Glutamatergic neuron (in vitro differentiated cells): ENCODE measurements around the gene CACNA2D1. TPM values are rescaled to one million over a fixed set of nuclear protein-coding genes. Genes with fewer than 3 reads are reported as not detected.

Experiments
- DNase-seq: peaks from one replicate; pipeline ENCODE4 v3.0.0; 2022
- H3K27ac Mint-ChIP-seq: one replicate; pipeline ENCODE4 v1.8.0; 2020; ENCODE audit warnings: mild to moderate bottlenecking, mixed read lengths, inconsistent platforms; ENCODE audit not compliant: unreplicated experiment
- H3K27me3 Mint-ChIP-seq: one replicate; pipeline ENCODE4 v1.8.0; 2020; ENCODE audit warnings: mild to moderate bottlenecking, moderate library complexity, mixed read lengths, inconsistent platforms; ENCODE audit not compliant: unreplicated experiment
- H3K36me3 Mint-ChIP-seq: one replicate; pipeline ENCODE4 v1.8.0; 2020; ENCODE audit warnings: mild to moderate bottlenecking, mixed read lengths, inconsistent platforms; ENCODE audit not compliant: unreplicated experiment
- H3K4me1 Mint-ChIP-seq: one replicate; pipeline ENCODE4 v1.8.0; 2020; ENCODE audit warnings: mild to moderate bottlenecking, low read depth, mixed read lengths, inconsistent platforms; ENCODE audit not compliant: unreplicated experiment
- H3K4me3 Mint-ChIP-seq: one replicate; pipeline ENCODE4 v1.8.0; 2020; ENCODE audit warnings: mild to moderate bottlenecking, mixed read lengths, inconsistent platforms; ENCODE audit not compliant: unreplicated experiment
- H3K9me3 Mint-ChIP-seq: one replicate; pipeline ENCODE4 v1.8.0; 2020; ENCODE audit warnings: mild to moderate bottlenecking, moderate library complexity, mixed read lengths, inconsistent platforms; ENCODE audit not compliant: unreplicated experiment
- CTCF ChIP-seq: fragments of 200-600 bp; sonication (generic); IDR thresholded peaks from one replicate; pipeline ENCODE4 v1.5.0; 2021; ENCODE audit not compliant: partially characterized antibody, unreplicated experiment
- total RNA-seq: library from RNA; stranded (reverse); fragmentation: NEBNext Ultra II Directional; extraction: Animal tissue kit (Norgen Biotek cat#: 25700); gene quantifications from one replicate; pipeline ENCODE4 v1.2.1, GENCODE V29; 2021; ENCODE audit not compliant: unreplicated experiment

The CACNA2D1 gene
- total RNA-seq, 1 donor from 2014 or later = 258 TPM

- H3K4me1 Mint-ChIP-seq = peaks cover 35% of the 10 kb centered on the region
- H3K27ac Mint-ChIP-seq = no peak overlapping the region
- TF ChIP-seq CTCF = no peak
- DNase-seq = no peak
- H3K9me3 Mint-ChIP-seq = no peaks in the 10 kb centered on the region
- no peak overlapping the region for H3K4me3 Mint-ChIP-seq
- H3K36me3 Mint-ChIP-seq = no peaks in the 10 kb centered on the region
- H3K27me3 Mint-ChIP-seq = peaks cover 2% of the 10 kb centered on the region
Observed at GRCh38 chr7:82411732-82412131, 31.8 kb downstream of the CACNA2D1 start.

- Mint-ChIP-seq H3K27ac (peak overlapping the region; percentile 40), H3K27me3 (peaks cover 3% of the 10 kb centered on the region), H3K9me3 (peaks cover 3% of the 10 kb centered on the region), H3K4me1 (peaks cover 35% of the 10 kb centered on the region), H3K4me3 (peak overlapping the region; percentile 47), H3K36me3 (no peaks in the 10 kb centered on the region)
- peak; percentile 28 for DNase-seq
- no peak for TF ChIP-seq CTCF
Observed at GRCh38 chr7:82410461-82410860, 33.1 kb downstream of the CACNA2D1 start.

- Mint-ChIP-seq H3K36me3 (no peaks in the 10 kb centered on the region), H3K9me3 (peaks cover 3% of the 10 kb centered on the region), H3K4me1 (peaks cover 23% of the 10 kb centered on the region), H3K27me3 (peaks cover 8% of the 10 kb centered on the region), H3K4me3 (no peak overlapping the region), H3K27ac (peak overlapping the region; percentile 48)
- no peak for DNase-seq
- TF ChIP-seq CTCF = no peak
Observed at GRCh38 chr7:82406937-82407336, 36.6 kb downstream of the CACNA2D1 start.

GRCh38 chr7:82405301-82405700 is 38.3 kb downstream of the CACNA2D1 start:
- Mint-ChIP-seq H3K9me3 (peaks cover 3% of the 10 kb centered on the region), H3K27me3 (peaks cover 6% of the 10 kb centered on the region), H3K4me3 (no peak overlapping the region), H3K36me3 (no peaks in the 10 kb centered on the region), H3K27ac (no peak overlapping the region), H3K4me1 (peaks cover 13% of the 10 kb centered on the region)
- DNase-seq = no peak
- TF ChIP-seq CTCF = no peak

GRCh38 chr7:82404652-82405051 is 38.9 kb downstream of the CACNA2D1 start:
- peaks cover 3% of the 10 kb centered on the region for H3K9me3 Mint-ChIP-seq
- H3K4me3 Mint-ChIP-seq = no peak overlapping the region
- no peaks in the 10 kb centered on the region for H3K36me3 Mint-ChIP-seq
- H3K27ac Mint-ChIP-seq = no peak overlapping the region
- DNase-seq = no peak
- peaks cover 9% of the 10 kb centered on the region for H3K4me1 Mint-ChIP-seq
- H3K27me3 Mint-ChIP-seq = peaks cover 6% of the 10 kb centered on the region
- TF ChIP-seq CTCF = no peak
